Neuronal stem cell (in vitro differentiated cells): Measurements from ENCODE around the gene CBX5.

Source experiments
- DNase-seq: peaks from one replicate; pipeline ENCODE4 v3.0.0-alpha.2; 2013; ENCODE audit warnings: low spot score
- H2AFZ ChIP-seq: one replicate; pipeline ENCODE4 v1.6.1; 2013; ENCODE audit warnings: mild to moderate bottlenecking, low read length, inconsistent platforms
- H2AK5ac ChIP-seq: 2 replicates; pipeline ENCODE4 v1.6.1; 2013; ENCODE audit warnings: low read depth, mild to moderate bottlenecking, inconsistent platforms, low read length, moderate library complexity, mixed read lengths
- H2BK120ac ChIP-seq: 2 replicates; pipeline ENCODE4 v1.6.1; 2013; ENCODE audit warnings: low read depth, mild to moderate bottlenecking, inconsistent platforms, low read length, moderate library complexity, mixed read lengths
- H2BK12ac ChIP-seq: one replicate; pipeline ENCODE4 v1.6.1; 2013; ENCODE audit warnings: low read length, inconsistent platforms
- H2BK15ac ChIP-seq: 2 replicates; pipeline ENCODE4 v1.6.1; 2013; ENCODE audit warnings: mild to moderate bottlenecking, low read length, inconsistent platforms, mixed read lengths
- H2BK5ac ChIP-seq: one replicate; pipeline ENCODE4 v1.6.1; 2013; ENCODE audit warnings: inconsistent platforms, mild to moderate bottlenecking, low read length, moderate library complexity
- H3K14ac ChIP-seq: one replicate; pipeline ENCODE4 v1.6.1; 2013; ENCODE audit warnings: low read length, inconsistent platforms
- H3K18ac ChIP-seq: 2 replicates; pipeline ENCODE4 v1.6.1; 2013; ENCODE audit warnings: low read length, inconsistent platforms
- H3K23ac ChIP-seq: 2 replicates; pipeline ENCODE4 v1.6.1; 2013; ENCODE audit warnings: low read depth, mild to moderate bottlenecking, mixed read lengths, low read length, inconsistent platforms; ENCODE audit not compliant: poor library complexity
- H3K27ac ChIP-seq: replicated peaks from 3 replicates; pipeline ENCODE4 v1.5.1; 2013; ENCODE audit warnings: low read length, inconsistent platforms
- H3K27me3 ChIP-seq, 3 experiments: 2 replicates each; pipeline ENCODE4 v1.6.1; 2013; ENCODE audit warnings: low read length in 3 of 3, mild to moderate bottlenecking in 2 of 3, inconsistent platforms in 1 of 3, low read depth in 1 of 3, mixed read lengths in 1 of 3, moderate library complexity in 1 of 3; ENCODE audit not compliant: control insufficient read depth in 3 of 3, insufficient read depth in 3 of 3
- H3K36me3 ChIP-seq, 2 donors: replicated peaks in 1 of 2; 2 replicates each; pipeline ENCODE4 v1.6.1; 2013; ENCODE audit warnings: low read length in 2 of 2; ENCODE audit not compliant: control insufficient read depth in 2 of 2, insufficient read depth in 2 of 2
- H3K4ac ChIP-seq: 2 replicates; pipeline ENCODE4 v1.6.1; 2013; ENCODE audit warnings: inconsistent platforms, mild to moderate bottlenecking, low read length, moderate library complexity
- H3K4me1 ChIP-seq, 2 donors: 1 replicate in 1 of 2; 2 replicates in 1 of 2; pipeline ENCODE4 v1.6.1; 2013; ENCODE audit warnings: low read length in 2 of 2, low read depth in 1 of 2; ENCODE audit not compliant: control insufficient read depth in 2 of 2, insufficient read depth in 1 of 2
- H3K4me2 ChIP-seq: one replicate; pipeline ENCODE4 v1.6.1; 2013; ENCODE audit warnings: mild to moderate bottlenecking, low read length, inconsistent platforms; ENCODE audit not compliant: insufficient read depth, poor library complexity, severe bottlenecking
- H3K4me3 ChIP-seq, 2 donors: 2 replicates each; pipeline ENCODE4 v1.5.1; 2013; ENCODE audit warnings: low read length in 2 of 2, mild to moderate bottlenecking in 2 of 2, inconsistent platforms in 1 of 2, moderate library complexity in 1 of 2
- H3K79me1 ChIP-seq: one replicate; pipeline ENCODE4 v1.6.1; 2013; ENCODE audit warnings: low read depth, mild to moderate bottlenecking, inconsistent platforms, low read length, moderate library complexity
- H3K9ac ChIP-seq: one replicate; pipeline ENCODE4 v1.6.1; 2013; ENCODE audit warnings: mild to moderate bottlenecking, low read depth, low read length, inconsistent platforms; ENCODE audit not compliant: poor library complexity
- H3K9me3 ChIP-seq, 2 donors: replicated peaks in 1 of 2; 2 replicates each; pipeline versions ENCODE3 to v1.6.1; 2013; ENCODE audit warnings: low read length in 2 of 2, mild to moderate bottlenecking in 2 of 2, inconsistent platforms in 1 of 2, low read depth in 1 of 2, mixed read lengths in 1 of 2, moderate library complexity in 1 of 2; ENCODE audit not compliant: control insufficient read depth in 2 of 2, insufficient read depth in 1 of 2
- H4K8ac ChIP-seq: one replicate; pipeline ENCODE4 v1.6.1; 2013; ENCODE audit warnings: low read depth, mild to moderate bottlenecking, inconsistent platforms, low read length, moderate library complexity
- H4K91ac ChIP-seq: one replicate; pipeline ENCODE4 v1.6.1; 2013; ENCODE audit warnings: low read length, low read depth, mild to moderate bottlenecking, inconsistent platforms; ENCODE audit not compliant: poor library complexity
- WGBS, 2 donors: extraction: QIAGEN DNeasy Blood & Tissue Kit; methylation state at CpG; one replicate each; pipeline ENCODE4 v1.1.7; 2013; ENCODE audit warnings: missing lambda C conversion rate in 2 of 2, mixed read lengths in 1 of 2; ENCODE audit not compliant: insufficient read length in 2 of 2, insufficient replicate concordance in 1 of 2; ENCODE audit errors: extremely low coverage in 2 of 2; 5-methylcytosine and 5-hydroxymethylcytosine counted together

Gene CBX5

DNA sequence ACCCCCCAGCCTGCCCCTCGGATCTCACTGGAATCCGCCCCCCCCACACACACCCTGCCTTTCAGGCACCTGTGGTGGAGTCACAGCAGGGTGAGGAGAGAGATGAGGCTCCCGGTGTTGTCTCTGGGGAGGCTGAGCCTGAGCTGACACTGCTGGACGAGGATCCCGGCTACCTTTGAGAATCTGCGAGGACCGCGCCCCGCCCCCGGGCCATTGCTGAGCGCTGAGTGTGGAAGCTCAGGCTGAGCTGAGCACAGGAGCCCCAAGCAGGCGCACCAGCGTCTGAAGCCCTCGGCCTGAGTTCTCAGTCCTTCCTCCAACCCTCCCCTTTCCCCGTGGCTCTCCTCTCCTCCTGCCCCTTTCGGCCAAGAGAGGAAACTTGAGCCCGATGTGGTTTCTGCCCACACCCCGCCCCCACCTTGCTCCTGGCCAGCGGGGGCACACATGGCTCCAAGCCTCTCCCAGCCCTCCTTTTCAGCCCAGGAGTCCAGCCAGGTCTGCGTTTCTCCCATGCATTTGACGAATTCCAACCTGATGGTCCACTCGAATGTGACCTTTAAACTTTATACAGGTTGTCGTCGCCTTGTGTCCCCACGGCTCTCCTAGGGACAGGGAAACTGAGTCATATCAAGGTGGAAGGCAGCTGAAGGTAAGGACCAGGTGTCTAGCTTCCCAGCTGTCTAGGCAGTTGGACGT is 21.0 kb upstream of the CBX5 start, which contains the start of gene NFE2:
Gene NFE2, minus strand, starts transcription at position 284 of the 696 bp plus-strand sequence. CDS start 5,767 bp downstream, outside the sequence.
- Histone ChIP-seq H2AK5ac (peak within 1 kb of the TSS; percentile 8), H3K27me3 (peaks cover 0 to 65% (median 0%) of the 10 kb centered on the region in 3 experiments), H2AFZ (peak within 1 kb of the TSS; percentile 76), H3K4ac (peak within 1 kb of the TSS; percentile 14), H2BK120ac (peak within 1 kb of the TSS; percentile 29), H2BK12ac (no peak within 1 kb of the TSS), H3K27ac (peak within 1 kb of the TSS; percentile 53), H3K14ac (no peak within 1 kb of the TSS), H2BK15ac (peak within 1 kb of the TSS; percentile 61), H4K8ac (no peak within 1 kb of the TSS), H3K4me2 (peak within 1 kb of the TSS; percentile 66), H2BK5ac (no peak within 1 kb of the TSS), H3K18ac (peak within 1 kb of the TSS; percentile 84), H3K4me3 (peak within 1 kb of the TSS in 1 of 2 donors; percentile 23), H3K9ac (peak within 1 kb of the TSS; percentile 47), H3K23ac (no peak within 1 kb of the TSS), H3K79me1 (no peaks in the 10 kb centered on the region), H3K9me3 (no peaks in the 10 kb centered on the region), H4K91ac (no peak within 1 kb of the TSS), H3K4me1 (peaks cover 5 to 16% of the 10 kb centered on the region in 2 donors), H3K36me3 (no peaks in the 10 kb centered on the region)
- WGBS, 2 donors = no CpG with 5 or more reads among the region's 26 CpGs
- peak; percentile 66 for DNase-seq

DNA sequence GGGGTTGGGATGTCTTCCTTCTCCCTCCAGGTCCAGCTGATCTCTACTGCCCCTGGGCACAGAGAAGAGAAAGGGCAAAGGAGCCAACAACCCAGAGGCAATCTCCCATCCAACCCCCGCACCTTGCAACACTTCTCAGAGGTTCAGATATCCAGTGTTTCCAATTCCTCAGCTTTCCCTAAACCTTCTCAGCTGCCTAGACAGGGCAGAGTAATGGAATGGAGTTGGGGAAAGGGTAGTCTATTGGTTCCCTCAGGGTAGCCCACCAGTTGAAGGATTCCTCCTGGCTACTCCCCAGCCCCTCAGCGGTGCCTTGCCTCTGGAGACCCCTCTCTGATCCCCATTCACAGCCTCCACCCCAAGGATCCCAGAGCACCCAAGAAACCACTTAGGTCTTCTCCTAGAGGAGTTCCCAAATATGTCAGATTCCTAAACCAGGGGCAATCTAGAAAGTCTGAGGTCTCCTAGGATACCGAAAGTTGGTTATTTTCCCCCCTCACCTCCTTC is 20.4 kb upstream of the CBX5 start:
- Histone ChIP-seq H3K4me2 (peak overlapping the region; percentile 66), H2AFZ (peak overlapping the region; percentile 76), H3K23ac (no peak overlapping the region), H3K4me1 (peaks cover 5 to 16% of the 10 kb centered on the region in 2 donors), H3K9ac (no peak overlapping the region), H3K79me1 (no peaks in the 10 kb centered on the region), H3K4ac (no peak overlapping the region), H3K4me3 (no peak overlapping the region), H3K18ac (no peak overlapping the region), H2BK12ac (no peak overlapping the region), H2BK120ac (peak overlapping the region; percentile 6), H3K27ac (peak overlapping the region; percentile 53), H3K36me3 (no peaks in the 10 kb centered on the region), H2BK5ac (no peak overlapping the region), H4K91ac (no peak overlapping the region), H3K14ac (no peak overlapping the region), H4K8ac (no peak overlapping the region), H3K9me3 (no peaks in the 10 kb centered on the region), H2AK5ac (peak overlapping the region; percentile 8), H3K27me3 (peaks cover 0 to 71% (median 0%) of the 10 kb centered on the region in 3 experiments), H2BK15ac (no peak overlapping the region)
- no peak for DNase-seq
- no CpG with 5 or more reads among the region's 3 CpGs for WGBS, 2 donors

DNA sequence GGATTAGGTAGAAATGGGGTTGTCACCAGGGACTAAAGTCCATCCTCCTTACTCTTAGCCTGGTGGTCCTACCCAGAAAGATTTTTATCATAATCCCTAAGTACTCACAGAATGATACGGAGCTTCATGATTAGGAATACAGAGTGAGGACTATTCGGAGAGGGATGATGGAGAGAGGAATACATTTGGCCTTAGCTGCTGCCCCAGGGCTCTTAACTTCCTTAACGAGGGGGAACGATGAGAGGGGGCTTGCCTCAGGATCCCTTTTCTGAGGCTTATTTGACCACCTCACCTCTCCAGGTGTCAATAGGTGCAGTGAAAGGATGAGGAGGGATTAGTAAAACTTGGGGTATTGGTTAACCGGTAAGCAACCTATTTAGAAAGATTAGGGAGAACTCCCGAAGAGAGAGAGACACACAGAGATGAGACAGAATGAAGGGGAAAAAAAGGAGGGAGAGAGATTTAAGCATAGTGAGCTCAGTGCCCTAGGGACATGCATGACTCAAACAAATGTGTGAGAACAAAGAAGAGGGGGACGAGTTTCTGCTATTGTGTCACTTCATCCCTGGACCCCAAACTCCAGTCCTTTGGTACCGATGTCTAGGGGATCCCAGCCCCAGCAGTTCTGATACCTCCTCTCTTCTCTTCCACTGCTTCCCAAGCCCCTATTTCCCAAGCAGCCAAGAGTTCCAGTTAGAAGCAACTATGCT is 19.7 kb upstream of the CBX5 start:
- WGBS, 2 donors = no CpG with 5 or more reads among the region's 8 CpGs
- H2BK5ac ChIP-seq = no peak overlapping the region
- no peak overlapping the region for H2BK120ac ChIP-seq
- no peak for DNase-seq
- no peaks in the 10 kb centered on the region for H3K36me3 ChIP-seq
- no peak overlapping the region for H3K27ac ChIP-seq
- no peak overlapping the region for H3K4ac ChIP-seq
- H3K4me2 ChIP-seq = peak overlapping the region; percentile 15
- H3K14ac ChIP-seq = no peak overlapping the region
- no peak overlapping the region for H3K23ac ChIP-seq
- no peak overlapping the region for H3K4me3 ChIP-seq
- no peak overlapping the region for H4K8ac ChIP-seq
- H2BK12ac ChIP-seq = no peak overlapping the region
- H2AFZ ChIP-seq = peak overlapping the region; percentile 76
- peak overlapping the region; percentile 8 for H2AK5ac ChIP-seq
- H3K9ac ChIP-seq = no peak overlapping the region
- peaks cover 0 to 76% (median 0%) of the 10 kb centered on the region in 3 experiments for H3K27me3 ChIP-seq
- no peak overlapping the region for H4K91ac ChIP-seq
- no peak overlapping the region for H2BK15ac ChIP-seq
- H3K9me3 ChIP-seq = no peaks in the 10 kb centered on the region
- no peak overlapping the region for H3K18ac ChIP-seq
- no peaks in the 10 kb centered on the region for H3K79me1 ChIP-seq
- H3K4me1 ChIP-seq = peaks cover 5 to 16% of the 10 kb centered on the region in 2 donors

DNA sequence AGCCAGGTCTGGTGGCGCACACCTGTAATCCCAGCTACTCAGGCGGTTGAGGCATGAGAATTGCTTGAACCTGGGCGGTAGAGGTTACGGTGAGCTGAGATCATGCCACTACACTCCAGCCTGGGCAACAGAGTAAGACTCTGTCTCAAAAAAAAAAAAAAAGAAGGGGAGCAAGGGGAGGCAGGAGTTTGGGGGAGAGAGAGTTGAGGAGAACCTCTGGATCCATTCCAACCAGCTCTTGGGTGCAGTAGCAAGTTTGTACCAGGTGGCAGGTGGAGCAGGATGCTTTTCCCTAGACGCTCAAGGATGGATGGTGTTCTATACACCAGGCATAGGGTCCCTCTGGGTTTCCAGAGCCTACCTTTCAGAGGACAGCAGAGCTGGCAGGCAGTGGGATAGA is 19.0 kb upstream of the CBX5 start:
- no peak for DNase-seq

More for the DNA sequence above, 19.0 kb upstream of the CBX5 start:
- no peak overlapping the region for H3K23ac ChIP-seq
- H3K79me1 ChIP-seq = no peaks in the 10 kb centered on the region
- H3K4ac ChIP-seq = no peak overlapping the region
- no peak overlapping the region for H3K27ac ChIP-seq
- no peak overlapping the region for H2BK15ac ChIP-seq
- no peaks in the 10 kb centered on the region for H3K9me3 ChIP-seq
- H4K91ac ChIP-seq = no peak overlapping the region
- H3K4me1 ChIP-seq = peaks cover 5 to 18% of the 10 kb centered on the region in 2 donors
- no peak overlapping the region for H3K14ac ChIP-seq
- no peak overlapping the region for H3K4me3 ChIP-seq
- H2BK5ac ChIP-seq = no peak overlapping the region
- H3K9ac ChIP-seq = no peak overlapping the region
- no peak overlapping the region for H3K4me2 ChIP-seq
- H3K18ac ChIP-seq = no peak overlapping the region
- H2BK120ac ChIP-seq = no peak overlapping the region
- H3K27me3 ChIP-seq = peaks cover 0 to 68% (median 0%) of the 10 kb centered on the region in 3 experiments
- no CpG with 5 or more reads among the region's 5 CpGs for WGBS, 2 donors
- no peak overlapping the region for H2AFZ ChIP-seq
- H3K36me3 ChIP-seq = no peaks in the 10 kb centered on the region
- H4K8ac ChIP-seq = no peak overlapping the region
- H2BK12ac ChIP-seq = no peak overlapping the region
- no peak overlapping the region for H2AK5ac ChIP-seq
